ENCODE data around the gene BSCL2.
"Not testable (repeated sequence)": the region's sequence is repeated elsewhere in the genome, so short reads cannot be mapped to it uniquely, and the experiment has no call there.

BSCL2 gene

GRCh38 chr11:62707277-62707861 lies at the start of gene BSCL2, which contains the start of gene GNG3:
Gene BSCL2, minus strand, starts transcription at chr11:62707424. Its CDS starts 229 bp downstream, at chr11:62707195.
Gene GNG3, plus strand, starts transcription at chr11:62707676. Its CDS starts 620 bp downstream, at chr11:62708296.
- DNase-seq: no peak

DNA sequence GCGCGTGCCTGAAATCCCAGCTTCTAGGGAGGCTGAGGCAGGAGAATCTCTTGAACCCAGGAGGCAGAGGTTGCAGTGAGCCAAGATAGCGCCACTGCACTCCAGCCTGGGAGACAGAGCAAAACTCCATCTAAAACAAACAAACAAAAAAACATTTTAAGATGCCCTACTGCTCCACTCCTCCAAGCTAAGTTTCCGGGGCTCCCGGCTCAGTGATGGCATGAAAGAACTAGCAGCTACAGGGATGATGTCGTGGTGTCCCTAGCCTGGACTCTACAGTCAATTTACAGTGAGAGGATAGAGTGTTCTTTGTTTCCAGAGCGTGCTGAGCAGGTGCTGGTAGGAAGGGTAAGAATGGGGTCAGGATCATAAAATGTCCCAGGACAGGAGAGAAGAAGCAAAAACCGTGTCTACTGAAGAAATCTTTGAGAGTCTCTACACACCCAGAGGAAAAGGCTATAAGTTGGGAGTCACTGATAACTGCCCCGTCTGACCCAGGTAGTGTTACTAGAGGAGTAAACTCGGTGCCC lies 47.9 kb upstream of the BSCL2 start:
- DNase-seq: no peak

DNA sequence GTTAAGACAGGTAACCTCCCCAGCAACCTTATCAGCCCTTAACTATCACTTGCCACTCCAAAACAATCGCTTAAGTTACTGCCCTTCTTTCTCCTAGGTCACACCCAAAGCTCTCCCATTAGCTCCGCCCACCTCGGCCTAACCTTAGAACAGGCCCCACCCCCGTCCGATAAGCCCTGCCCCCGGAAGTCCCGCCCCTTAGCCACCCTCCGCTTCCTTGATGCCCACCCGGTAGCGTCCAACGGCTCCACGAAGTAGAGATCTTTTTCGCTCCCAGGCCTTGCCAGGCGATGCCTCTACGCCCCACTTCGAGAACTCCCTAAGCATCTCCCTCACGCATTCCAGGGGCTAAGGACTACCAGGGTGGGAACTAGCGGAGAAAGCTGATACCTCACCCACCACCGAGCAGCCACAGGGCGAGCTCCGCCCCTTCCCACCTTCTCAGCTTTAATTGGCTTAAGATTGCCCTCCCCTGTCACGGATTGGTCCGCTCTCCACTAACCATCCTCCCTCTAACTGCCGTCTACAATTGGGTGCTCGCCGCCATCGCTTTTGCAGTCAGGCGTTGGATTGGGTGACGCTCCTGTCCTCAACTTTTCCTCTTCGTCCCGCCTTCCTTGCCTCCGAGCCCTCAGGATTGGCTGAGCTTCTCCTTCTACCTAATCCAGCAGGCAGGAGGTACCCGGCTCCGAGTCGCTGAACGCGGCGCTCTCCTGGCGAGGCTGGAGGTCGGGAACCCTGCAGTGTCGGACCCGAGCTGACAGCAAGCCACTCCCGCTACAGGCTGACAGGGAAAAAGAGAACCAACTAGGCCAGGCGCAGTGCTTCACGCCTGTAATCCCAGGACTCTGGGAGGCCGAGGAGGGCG lies 46.7 kb upstream of the BSCL2 start, which contains the start of gene ZBTB3:
ZBTB3 (minus strand) TSS at position 425 of the 868 bp plus-strand sequence. CDS start 496 bp downstream, outside the sequence.
- peak; percentile 99 for DNase-seq

GRCh38 chr11:62752994-62753735 lies 45.9 kb upstream of the BSCL2 start:
- no peak for DNase-seq

- no peak for DNase-seq
Measured at GRCh38 chr11:62752177-62752785, 45.1 kb upstream of the BSCL2 start.

DNA sequence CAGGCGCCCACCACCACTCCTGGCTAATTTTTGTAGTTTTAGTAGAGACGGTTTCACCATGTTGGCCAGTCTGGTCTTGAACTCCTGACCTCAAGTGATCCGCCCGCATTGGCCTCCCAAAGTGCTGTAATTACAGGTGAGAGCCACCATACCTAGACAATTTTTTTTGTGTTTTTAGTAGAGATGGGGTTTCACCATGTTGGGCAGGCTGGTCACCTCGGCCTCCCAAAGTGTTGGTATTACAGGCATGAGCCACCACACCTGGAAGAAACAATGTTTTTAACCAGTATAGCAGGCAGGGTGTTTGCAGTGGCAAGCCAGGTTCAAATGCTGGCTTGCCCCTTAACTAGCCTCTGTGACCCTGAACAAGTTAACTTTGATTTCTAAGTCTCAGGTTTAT lies 42.7 kb upstream of the BSCL2 start:
- not testable (repeated sequence) for DNase-seq

DNA sequence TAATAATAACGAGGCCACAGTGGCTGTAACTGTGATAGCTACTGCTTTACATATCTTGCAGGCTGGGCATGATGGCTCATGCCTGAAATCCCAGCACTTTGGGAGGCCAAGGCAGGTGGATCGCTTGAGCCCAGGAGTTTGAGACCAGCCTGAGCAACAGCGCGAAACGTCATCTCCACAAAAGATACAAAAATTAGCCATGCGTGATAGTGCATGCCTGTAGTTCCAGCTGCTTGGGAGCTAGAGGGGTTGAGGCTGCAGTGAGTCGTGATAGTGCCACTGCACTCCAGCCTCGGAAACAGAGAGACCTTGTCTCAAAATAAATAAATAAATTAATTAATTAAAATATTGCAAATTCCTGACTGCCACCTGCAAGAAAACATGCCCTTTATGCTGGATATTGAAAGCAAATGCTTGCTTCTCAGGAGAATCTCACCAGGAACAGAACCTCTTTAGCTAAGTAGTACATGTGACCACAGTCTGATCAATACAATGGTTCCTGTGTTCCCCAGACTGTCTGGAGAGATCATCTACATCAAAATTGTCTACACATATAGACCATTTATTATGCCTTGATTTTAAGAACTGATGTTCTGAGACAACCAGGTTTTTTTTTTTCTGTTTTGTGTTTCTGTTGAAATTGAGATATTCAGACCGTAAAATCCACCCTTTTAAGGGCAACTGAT lies 40.4 kb upstream of the BSCL2 start:
- DNase-seq: no peak

- no peak for DNase-seq
Measured at GRCh38 chr11:62737196-62737595, 30.0 kb upstream of the BSCL2 start.

DNA sequence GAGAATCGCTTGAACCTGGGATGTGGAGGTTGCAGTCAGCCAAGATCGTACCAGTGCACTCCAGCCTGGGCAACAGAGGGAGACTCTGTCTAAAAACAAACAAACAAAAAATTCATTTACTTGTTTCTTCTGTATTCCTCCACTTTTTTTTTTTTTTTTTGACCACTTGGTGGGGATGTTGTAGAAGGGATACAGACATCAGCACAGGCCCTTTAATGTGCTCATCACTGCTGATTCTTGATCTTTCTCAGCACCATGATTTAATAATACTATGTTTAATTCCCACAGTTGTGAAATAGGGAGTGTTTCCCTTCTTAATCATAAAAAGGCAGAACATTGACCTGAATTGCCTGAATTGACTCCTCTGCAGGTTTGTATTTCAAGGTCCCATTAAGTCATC lies 25.6 kb upstream of the BSCL2 start:
- DNase-seq: peak; percentile 27

DNA sequence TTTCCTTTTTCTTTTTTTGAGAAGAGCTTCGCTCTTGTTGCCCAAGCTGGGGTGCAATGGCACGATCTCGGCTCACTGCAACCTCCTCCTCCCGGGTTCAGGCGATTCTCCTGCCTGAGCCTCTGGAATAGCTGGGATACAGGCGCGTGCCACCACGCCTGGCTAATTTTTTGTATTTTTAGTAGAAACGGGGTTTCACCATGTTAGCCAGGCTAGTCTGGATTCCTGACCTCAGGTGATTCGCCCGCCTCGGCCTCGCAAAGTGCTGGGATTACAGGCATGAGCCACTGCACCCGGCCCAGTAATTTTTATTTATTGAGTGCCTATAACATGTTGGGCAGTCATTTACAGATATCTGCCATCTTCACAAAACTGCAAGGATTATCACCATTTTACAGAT lies 22.9 kb upstream of the BSCL2 start:
- DNase-seq: not testable (repeated sequence)

- peak; percentile 88 for DNase-seq
Measured at GRCh38 chr11:62728171-62728988, 21.2 kb upstream of the BSCL2 start, which contains the start of gene TTC9C. Gene TTC9C, plus strand, starts transcription at chr11:62728486. Its CDS starts 363 bp downstream, at chr11:62728849.

DNA sequence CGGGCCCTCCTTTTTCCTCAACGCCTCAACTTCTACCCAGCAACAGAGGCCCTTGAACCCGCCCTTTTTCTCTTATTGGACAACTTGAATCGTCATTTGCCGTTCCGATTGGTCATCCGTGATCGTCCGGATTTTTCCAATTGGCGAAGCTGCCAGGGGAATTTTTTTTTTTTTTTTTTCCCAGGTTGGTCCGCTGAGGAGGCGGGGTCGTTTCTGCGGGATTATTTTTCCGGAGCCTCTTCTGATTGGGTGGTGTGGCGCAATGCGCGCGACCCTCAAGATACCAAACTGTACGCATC lies 20.6 kb upstream of the BSCL2 start:
- peak; percentile 99 for DNase-seq

- peak; percentile 100 for DNase-seq
Measured at GRCh38 chr11:62727165-62727871, 20.1 kb upstream of the BSCL2 start, which contains the start of gene HNRNPUL2. Gene HNRNPUL2, minus strand, starts transcription at chr11:62727457. Its CDS starts 301 bp downstream, at chr11:62727156.

- DNase-seq: no peak
Measured at GRCh38 chr11:62726915-62727164, 19.6 kb upstream of the BSCL2 start.

DNA sequence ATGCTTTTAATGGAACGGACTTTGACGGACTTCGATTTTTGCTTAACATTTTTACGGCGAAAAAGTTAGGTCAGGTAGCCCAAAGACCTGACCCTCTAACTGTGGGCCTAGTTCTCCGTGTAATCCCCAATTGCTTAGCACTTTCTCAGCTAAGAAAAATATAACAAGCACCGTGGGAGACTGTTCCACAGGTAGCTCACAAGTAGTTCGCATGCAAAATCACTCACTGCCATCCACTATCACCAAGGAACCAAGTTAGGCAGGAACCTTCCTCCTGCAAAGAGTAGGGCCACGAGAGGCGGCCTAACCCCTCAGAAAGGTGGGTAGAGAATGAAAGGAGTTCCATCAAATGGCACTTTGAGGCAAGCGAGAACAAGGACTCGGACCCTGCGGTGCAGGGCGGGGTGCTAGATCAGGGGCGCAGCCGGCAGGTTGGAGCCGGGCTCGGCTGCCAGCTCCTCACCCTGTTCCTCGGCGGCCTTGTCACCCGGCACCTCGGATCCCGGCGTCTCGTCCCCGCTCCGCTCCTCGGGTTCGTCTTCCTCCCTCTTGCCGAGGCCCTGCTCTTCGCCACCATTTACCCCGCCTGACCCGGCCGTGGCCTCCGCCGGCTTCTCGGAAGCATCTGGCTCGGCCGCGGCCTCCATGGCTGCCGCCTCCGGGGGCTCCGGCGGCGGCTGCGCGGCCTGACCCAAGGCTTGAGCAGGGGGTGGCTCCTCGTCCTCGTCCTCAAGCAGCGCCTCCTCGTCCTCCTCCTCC lies 19.1 kb upstream of the BSCL2 start:
- DNase-seq: no peak

GRCh38 chr11:62725646-62726045 lies 18.4 kb upstream of the BSCL2 start:
- no peak for DNase-seq

DNA sequence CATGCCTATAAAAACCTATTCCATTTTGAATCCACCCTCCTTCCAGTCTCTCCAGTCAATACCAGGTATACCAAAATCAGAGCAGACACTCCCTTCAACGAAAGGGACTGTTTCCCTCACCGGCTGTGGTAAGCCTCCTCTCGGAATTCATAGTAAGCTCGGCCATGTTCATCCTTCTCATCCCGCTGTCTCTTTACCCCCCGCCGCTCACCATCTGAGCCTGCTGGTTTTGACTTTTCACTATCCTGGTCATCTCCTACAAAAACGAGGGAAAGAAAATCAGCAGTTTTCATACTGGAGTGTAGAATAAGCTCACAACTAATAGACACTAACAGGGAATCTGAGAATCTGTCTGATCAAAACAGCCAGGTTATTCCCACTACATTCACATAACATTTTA lies 16.9 kb upstream of the BSCL2 start:
- no peak for DNase-seq

DNA sequence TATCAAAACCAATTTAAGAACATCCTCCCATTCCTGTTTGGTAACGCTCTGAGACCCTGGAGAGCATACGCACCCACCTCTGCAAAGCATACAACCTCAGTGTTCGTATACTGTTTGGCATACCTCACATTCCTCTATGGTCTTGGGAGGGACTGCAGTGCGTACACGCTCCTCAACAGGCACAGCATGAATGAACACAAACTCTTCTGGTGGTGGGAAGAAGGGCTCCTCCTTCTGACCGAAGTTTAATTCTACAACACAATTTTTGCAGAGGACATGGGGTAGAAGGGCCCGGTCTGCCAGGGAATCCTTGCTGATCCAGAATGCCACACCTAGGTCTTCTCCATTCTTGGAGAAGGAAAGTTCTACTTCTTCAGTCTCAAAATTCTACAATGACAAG lies 14.8 kb upstream of the BSCL2 start:
- peak; percentile 41 for DNase-seq

GRCh38 chr11:62719302-62719978 lies 12.2 kb upstream of the BSCL2 start:
- no peak for DNase-seq
